ENCODE results near the gene LCAT. TPM values are rescaled to one million over a fixed set of nuclear protein-coding genes. Genes with fewer than 3 reads are reported as not detected.

LCAT gene
- total and polyA plus RNA-seq, 2 experiments from 2014 or later: 13.4 to 13.8 TPM

DNA sequence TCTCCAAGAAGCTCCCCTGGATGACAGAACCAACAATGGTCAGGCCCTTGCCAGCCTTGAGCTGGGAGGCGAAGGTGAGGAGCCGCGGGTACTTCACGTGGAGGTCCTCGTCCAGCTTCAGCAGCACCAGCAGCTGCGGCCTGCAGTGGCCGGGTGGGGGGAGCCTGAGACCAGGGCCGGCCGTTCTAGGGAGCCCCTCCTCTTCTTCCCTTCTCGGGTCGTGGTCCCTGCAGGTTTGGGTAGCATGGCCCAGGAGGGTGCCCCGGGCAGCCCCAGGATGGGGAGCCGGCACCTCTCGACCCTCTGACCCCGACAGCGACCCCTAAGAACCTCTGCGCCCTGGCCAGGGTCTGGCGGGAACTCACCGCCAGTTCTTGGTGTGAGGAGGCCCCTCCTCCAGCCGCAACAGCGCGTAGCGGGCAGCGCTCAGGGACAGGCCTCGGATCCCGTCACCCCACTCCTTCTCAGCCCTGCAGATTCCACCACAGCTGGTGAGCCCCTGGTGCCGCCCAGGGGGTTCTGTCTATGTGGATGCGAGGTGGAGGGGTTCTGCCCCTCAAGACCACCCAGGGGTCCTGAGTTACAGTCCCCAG, 3.1 kb upstream of the LCAT start:
- Histone ChIP-seq H3K27me3 (no peaks in the 10 kb centered on the region), H3K27ac (no peak overlapping the region), H3K4me1 (ENCODE audit: low read depth) (no peaks in the 10 kb centered on the region), H3K36me3 (peaks cover 50% of the 10 kb centered on the region), H3K9me3 (ENCODE audit: low read depth) (no peaks in the 10 kb centered on the region), H3K4me3 (no peak overlapping the region)
- TF ChIP-seq, protein P1, sequence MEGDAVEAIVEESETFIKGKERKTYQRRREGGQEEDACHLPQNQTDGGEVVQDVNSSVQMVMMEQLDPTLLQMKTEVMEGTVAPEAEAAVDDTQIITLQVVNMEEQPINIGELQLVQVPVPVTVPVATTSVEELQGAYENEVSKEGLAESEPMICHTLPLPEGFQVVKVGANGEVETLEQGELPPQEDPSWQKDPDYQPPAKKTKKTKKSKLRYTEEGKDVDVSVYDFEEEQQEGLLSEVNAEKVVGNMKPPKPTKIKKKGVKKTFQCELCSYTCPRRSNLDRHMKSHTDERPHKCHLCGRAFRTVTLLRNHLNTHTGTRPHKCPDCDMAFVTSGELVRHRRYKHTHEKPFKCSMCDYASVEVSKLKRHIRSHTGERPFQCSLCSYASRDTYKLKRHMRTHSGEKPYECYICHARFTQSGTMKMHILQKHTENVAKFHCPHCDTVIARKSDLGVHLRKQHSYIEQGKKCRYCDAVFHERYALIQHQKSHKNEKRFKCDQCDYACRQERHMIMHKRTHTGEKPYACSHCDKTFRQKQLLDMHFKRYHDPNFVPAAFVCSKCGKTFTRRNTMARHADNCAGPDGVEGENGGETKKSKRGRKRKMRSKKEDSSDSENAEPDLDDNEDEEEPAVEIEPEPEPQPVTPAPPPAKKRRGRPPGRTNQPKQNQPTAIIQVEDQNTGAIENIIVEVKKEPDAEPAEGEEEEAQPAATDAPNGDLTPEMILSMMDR (IDR thresholded peaks at IDR 0.05; ENCODE audit: low read depth, low read length): no peak
- DNase-seq (ENCODE audit: low read depth in 1 of 2, low spot score in 1 of 2): no peak

DNA sequence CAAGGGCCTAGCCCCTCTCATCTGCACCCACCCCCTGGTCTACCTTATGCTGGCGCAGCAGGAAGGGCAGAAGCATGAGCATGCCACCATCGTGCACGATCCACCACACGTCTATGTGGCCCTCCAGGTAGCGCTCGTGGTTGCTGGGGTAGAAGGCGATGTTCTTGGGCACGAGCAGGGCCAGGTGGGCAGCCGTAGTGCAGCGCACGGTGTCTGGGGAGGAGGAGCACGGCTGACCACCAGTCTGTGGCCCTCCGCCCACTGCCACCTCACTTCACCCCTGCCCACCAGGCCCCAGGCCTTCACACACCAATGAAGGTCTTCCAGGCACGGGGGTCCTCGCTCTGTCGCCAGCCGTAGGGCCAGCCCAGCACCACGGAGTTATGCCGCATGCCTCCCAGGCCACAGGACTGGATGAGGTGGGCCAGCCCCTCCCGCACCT, 2.2 kb upstream of the LCAT start:
- H3K27me3 ChIP-seq: no peaks in the 10 kb centered on the region
- H3K4me3 ChIP-seq: no peak overlapping the region
- TF ChIP-seq, protein P1 (IDR thresholded peaks at IDR 0.05; ENCODE audit: low read depth, low read length): no peak
- H3K27ac ChIP-seq: no peak overlapping the region
- no peaks in the 10 kb centered on the region for H3K9me3 ChIP-seq (ENCODE audit: low read depth)
- no peaks in the 10 kb centered on the region for H3K4me1 ChIP-seq (ENCODE audit: low read depth)
- DNase-seq (ENCODE audit: low read depth in 1 of 2, low spot score in 1 of 2): no peak
- H3K36me3 ChIP-seq: peaks cover 42% of the 10 kb centered on the region

DNA sequence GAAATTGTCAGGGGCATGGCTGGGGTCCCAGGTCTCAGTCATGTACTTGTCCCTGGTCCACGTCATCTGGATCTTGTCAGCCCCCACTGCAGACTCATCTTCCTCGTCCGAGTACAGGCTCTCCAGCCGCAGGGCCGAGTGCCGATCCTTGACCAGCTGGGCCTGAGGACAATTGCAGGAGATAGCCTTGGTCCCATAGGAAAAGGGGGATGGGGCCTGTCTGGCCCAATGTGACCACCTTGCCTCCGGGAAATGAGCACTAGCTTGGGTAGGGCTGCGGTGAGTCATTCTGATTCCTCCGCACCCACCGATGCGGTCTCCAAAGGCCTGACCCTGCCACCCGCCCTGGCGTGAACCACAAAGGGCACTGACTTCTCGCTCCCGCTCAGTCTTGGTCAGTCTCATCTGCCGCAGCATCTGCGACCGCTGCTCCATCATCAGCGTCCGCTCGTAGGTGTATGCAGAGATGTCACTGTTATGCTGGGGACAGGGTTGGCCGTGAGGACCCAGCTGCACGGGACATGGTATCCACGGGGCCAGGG, 1.5 kb upstream of the LCAT start:
- TF ChIP-seq, protein P1 (IDR thresholded peaks at IDR 0.05; ENCODE audit: low read depth, low read length): no peak
- H3K4me3 ChIP-seq: no peak overlapping the region
- no peaks in the 10 kb centered on the region for H3K9me3 ChIP-seq (ENCODE audit: low read depth)
- H3K4me1 ChIP-seq (ENCODE audit: low read depth): no peaks in the 10 kb centered on the region
- no peak for DNase-seq (ENCODE audit: low read depth in 1 of 2, low spot score in 1 of 2)
- H3K36me3 ChIP-seq: peaks cover 35% of the 10 kb centered on the region
- H3K27me3 ChIP-seq: no peaks in the 10 kb centered on the region
- no peak overlapping the region for H3K27ac ChIP-seq

DNA sequence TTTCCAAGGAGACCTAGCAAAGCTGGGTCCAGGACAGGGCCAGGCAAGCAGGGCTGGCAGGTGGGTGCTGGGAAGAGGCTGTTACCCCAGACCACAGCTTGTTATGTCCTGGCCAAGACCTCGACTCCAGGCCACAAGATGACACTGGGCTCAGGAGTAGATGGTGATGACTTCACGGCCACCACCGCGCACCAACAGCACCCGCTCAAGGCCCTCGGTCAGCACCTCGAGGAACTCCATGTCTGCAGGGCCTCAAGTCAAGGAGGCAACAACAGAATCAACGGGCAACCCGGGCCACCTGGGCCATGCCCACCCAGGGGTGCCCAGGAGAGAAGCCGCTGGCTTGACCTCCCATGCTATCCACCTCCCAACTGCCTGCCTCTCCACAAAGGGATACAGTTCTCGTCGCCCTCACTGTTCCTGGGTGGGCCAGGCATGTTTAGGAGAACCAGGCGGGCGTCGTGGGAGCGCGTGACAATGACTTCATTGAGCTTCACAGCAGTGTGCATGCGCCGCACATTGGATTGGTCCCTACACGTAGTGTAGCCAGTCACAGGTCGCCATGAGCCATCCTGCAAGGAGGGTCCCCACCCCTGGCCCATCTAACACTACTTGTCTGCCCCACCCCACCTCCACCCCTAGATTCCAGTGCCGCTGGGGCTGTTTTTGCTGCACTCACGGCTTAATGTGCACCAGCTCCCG, 921 bp upstream of the LCAT start:
- peaks cover 30% of the 10 kb centered on the region for H3K36me3 ChIP-seq
- DNase-seq (ENCODE audit: low read depth in 1 of 2, low spot score in 1 of 2): no peak
- no peaks in the 10 kb centered on the region for H3K27me3 ChIP-seq
- H3K4me1 ChIP-seq (ENCODE audit: low read depth): no peaks in the 10 kb centered on the region
- no peak overlapping the region for H3K27ac ChIP-seq
- H3K4me3 ChIP-seq: no peak overlapping the region
- H3K9me3 ChIP-seq (ENCODE audit: low read depth): no peaks in the 10 kb centered on the region
- TF ChIP-seq, protein P1 (IDR thresholded peaks at IDR 0.05; ENCODE audit: low read depth, low read length): no peak

DNA sequence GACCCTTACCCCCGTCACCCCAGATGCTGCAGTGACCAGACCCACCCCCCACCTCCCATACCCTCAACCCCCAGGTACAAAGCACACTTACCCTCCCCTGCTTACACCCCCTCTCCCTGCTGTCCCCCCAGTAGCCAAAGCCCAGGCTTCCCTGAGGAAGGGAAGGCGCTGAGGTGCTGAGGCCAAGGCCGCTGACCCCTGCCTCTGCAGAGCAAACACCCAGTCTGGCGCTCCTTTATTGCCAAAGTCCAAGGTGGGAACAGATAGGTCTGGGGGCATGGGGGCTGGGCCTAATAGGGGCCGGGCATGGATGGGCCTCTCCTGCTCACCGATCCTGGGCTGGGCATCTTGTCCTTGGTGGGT, 683 bp downstream of the LCAT start:
- TF ChIP-seq, protein P1 (IDR thresholded peaks at IDR 0.05; ENCODE audit: low read depth, low read length): no peak
- H3K4me1 ChIP-seq (ENCODE audit: low read depth): no peaks in the 10 kb centered on the region
- H3K27ac ChIP-seq: no peak overlapping the region
- H3K36me3 ChIP-seq: peaks cover 26% of the 10 kb centered on the region
- no peaks in the 10 kb centered on the region for H3K27me3 ChIP-seq
- DNase-seq (ENCODE audit: low read depth in 1 of 2, low spot score in 1 of 2): no peak
- no peak overlapping the region for H3K4me3 ChIP-seq
- no peaks in the 10 kb centered on the region for H3K9me3 ChIP-seq (ENCODE audit: low read depth)
